H1 (cell line): ENCODE measurements around the gene SLIT3. TPM values are rescaled to one million over a fixed set of nuclear protein-coding genes. Genes with fewer than 3 reads are reported as not detected.

Experiments
- CHD1 ChIP-seq: IDR thresholded peaks from 2 replicates; pipeline ENCODE4 v1.6.1; 2012; ENCODE audit warnings: low read depth, low read length, improper control_type of control experiment
- HDAC2 ChIP-seq, 2 experiments: fragments of 300-600 bp in 1 of 2; sonication (generic) in 1 of 2; IDR thresholded peaks; 2 replicates each; pipeline ENCODE4 v1.6.1; 2011 to 2012; ENCODE audit warnings: low read depth in 2 of 2, low read length in 2 of 2, mild to moderate bottlenecking in 2 of 2, moderate library complexity in 2 of 2, borderline replicate concordance in 1 of 2, inconsistent platforms in 1 of 2
- POLR2A ChIP-seq, 2 experiments: IDR thresholded peaks; 1 replicate in 1 of 2; 2 replicates in 1 of 2; pipeline ENCODE4 v1.6.1; 2011; ENCODE audit warnings: low read depth in 2 of 2, low read length in 2 of 2, mild to moderate bottlenecking in 2 of 2; ENCODE audit errors: control extremely low read depth in 1 of 2
- TAF7 ChIP-seq: optimal IDR thresholded peaks from 2 replicates; pipeline ENCODE3; 2011; ENCODE audit warnings: low read depth, mild to moderate bottlenecking, inconsistent platforms, low read length, moderate library complexity, borderline replicate concordance
- TCF12 ChIP-seq: IDR thresholded peaks from 2 replicates; pipeline ENCODE4 v1.6.1; 2011; ENCODE audit warnings: low read depth, mild to moderate bottlenecking, low read length
- polyA plus RNA-seq, 7 experiments: library from polyadenylated mRNA; depleted of rRNA in 3 of 7; stranded (reverse) in 5 of 7; unstranded in 2 of 7; fragments of >200 nt in 5 of 7; fragments of 200-250 nt in 2 of 7; gene quantifications; 1 replicate in 5 of 7; 2 replicates in 1 of 7; 4 replicates in 1 of 7; pipeline versions ENCODE4 v1.2.1 to v1.2.3, GENCODE V29; 2011 to 2013; ENCODE audit warnings: missing spikeins in 2 of 7, mixed read lengths in 2 of 7
- total RNA-seq: library from RNA; stranded (reverse); fragmentation: NEBNext Ultra II Directional; extraction: Animal tissue kit (Norgen Biotek cat#: 25700); gene quantifications from 2 replicates; pipeline ENCODE4 v1.2.1, GENCODE V29; 2021
- TF ChIP-seq, protein P1 (sequence below): IDR thresholded peaks from 2 replicates; pipeline ENCODE4 v1.6.1; 2012; ENCODE audit warnings: inconsistent platforms

Gene SLIT3
- total and polyA plus RNA-seq, 2 of the 8 experiments (the other 6 are each of a cell fraction or from before 2014, with no cell fraction given), result 1.1 to 1.2 TPM

DNA sequence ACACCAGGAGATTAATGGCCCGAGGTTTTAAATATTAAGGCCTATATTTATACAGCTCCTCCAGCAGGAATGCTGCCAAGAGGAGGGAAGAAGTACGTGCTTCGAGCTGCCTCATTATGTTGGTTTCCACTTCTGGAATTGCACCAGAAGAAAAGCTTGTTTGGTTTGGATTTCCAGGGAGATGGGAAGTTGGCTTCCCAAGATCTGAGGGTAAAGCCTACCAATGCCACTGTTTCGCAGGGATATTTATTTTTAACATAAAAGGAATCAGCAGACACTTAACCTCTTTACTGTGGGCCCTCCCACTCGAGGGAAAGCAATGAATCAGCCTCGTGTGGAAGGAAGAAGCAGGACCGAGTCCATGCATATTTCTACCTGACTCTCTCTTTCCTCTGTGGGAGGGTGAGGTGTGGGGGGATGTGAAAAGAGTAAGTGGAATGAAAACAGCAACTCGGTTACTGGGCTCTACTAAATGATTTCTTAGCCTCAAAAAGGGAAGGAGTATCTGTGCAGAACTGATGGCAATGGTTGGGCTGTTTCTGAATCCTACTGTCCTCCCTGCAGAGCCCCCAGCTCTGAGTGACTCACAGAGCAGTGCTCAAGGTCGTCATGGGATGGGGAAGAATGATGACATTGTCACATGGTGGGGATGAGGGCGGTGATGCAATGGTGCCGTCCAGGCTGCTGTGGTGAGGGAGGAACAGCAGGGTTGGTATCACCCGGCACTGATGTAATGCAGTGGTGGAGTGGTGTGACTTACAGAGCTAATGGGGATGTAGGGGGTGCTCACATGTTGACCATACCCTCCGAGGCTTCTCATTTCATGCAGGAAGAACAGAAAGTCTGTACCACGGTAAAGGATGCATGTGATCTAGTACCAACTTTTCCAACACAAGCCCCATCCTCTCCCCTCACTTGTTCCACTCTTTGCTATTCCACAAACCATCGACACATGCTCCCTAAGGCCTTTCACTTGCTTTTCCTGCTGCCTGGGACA lies 506.8 kb downstream of the SLIT3 start (continued):
- TF ChIP-seq CHD1, result no peak
- no peak for TF ChIP-seq HDAC2 (IDR thresholded peaks at IDR 0.05; ENCODE audit: borderline replicate concordance in 1 of 2, low read depth in 2 of 2, low read length in 2 of 2)
- no peak for TF ChIP-seq TAF7
- TF ChIP-seq, protein P1, sequence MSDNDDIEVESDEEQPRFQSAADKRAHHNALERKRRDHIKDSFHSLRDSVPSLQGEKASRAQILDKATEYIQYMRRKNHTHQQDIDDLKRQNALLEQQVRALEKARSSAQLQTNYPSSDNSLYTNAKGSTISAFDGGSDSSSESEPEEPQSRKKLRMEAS, result no peak
- TF ChIP-seq TCF12, result no peak
- no peak for TF ChIP-seq POLR2A (IDR thresholded peaks at IDR 0.05; ENCODE audit: control extremely low read depth in 1 of 2, low read depth in 2 of 2, low read length in 2 of 2)
- TF ChIP-seq, all 59 proteins: peak for 0
